H1 (cell line): ENCODE data around the gene ARMC7. TPM values are rescaled to one million over a fixed set of nuclear protein-coding genes. Genes with fewer than 3 reads are reported as not detected.

ENCODE experiments used
- CTCF ChIA-PET: fragments of 300-600 bp; sonication (Branson Sonifier 250); formaldehyde crosslinking; loops from one replicate; lab custom pipeline; 2021; ENCODE audit not compliant: partially characterized antibody; lab: Charles Lee
- POLR2A ChIA-PET: fragments of 300-600 bp; sonication (Branson Sonifier 250); formaldehyde crosslinking; loops from one replicate; lab custom pipeline; 2021; ENCODE audit warnings: inconsistent platforms; ENCODE audit not compliant: partially characterized antibody; lab: Charles Lee
- DNase-seq, 2 experiments: peaks; one replicate each; pipeline versions ENCODE4 v3.0.0 to v3.0.0-alpha.2; 2010 to 2022; ENCODE audit warnings: low spot score in 2 of 2, low read depth in 1 of 2, mixed read lengths in 1 of 2
- FAIRE-seq: peaks from 2 replicates; lab custom pipeline; 2011; peaks lifted over from hg19 to GRCh38; lab: Jason Lieb, UNC
- H2AFZ ChIP-seq: 2 replicates; pipeline ENCODE4 v1.8.1; 2012; ENCODE audit warnings: low read length, inconsistent platforms
- H2AK5ac ChIP-seq: 2 replicates; pipeline ENCODE4 v1.6.1; 2013; ENCODE audit warnings: low read depth, low read length
- H2BK120ac ChIP-seq: replicated peaks from 2 replicates; pipeline ENCODE3; 2013; ENCODE audit warnings: low read depth, low read length, inconsistent platforms
- H2BK12ac ChIP-seq: 2 replicates; pipeline ENCODE4 v1.6.1; 2013; ENCODE audit warnings: low read depth, low read length
- H2BK15ac ChIP-seq: 2 replicates; pipeline ENCODE4 v1.6.1; 2013; ENCODE audit warnings: low read length
- H2BK20ac ChIP-seq: 2 replicates; pipeline ENCODE4 v1.6.1; 2013; ENCODE audit warnings: low read length
- H2BK5ac ChIP-seq: 2 replicates; pipeline ENCODE4 v1.6.1; 2013; ENCODE audit warnings: low read depth, low read length
- H3K14ac ChIP-seq: 2 replicates; pipeline ENCODE4 v1.6.1; 2013; ENCODE audit warnings: inconsistent platforms; ENCODE audit not compliant: insufficient read length
- H3K18ac ChIP-seq: 2 replicates; pipeline ENCODE4 v1.6.1; 2013; ENCODE audit warnings: low read length; ENCODE audit errors: extremely low read depth
- H3K23ac ChIP-seq: 2 replicates; pipeline ENCODE4 v1.6.1; 2013; ENCODE audit warnings: inconsistent platforms; ENCODE audit not compliant: insufficient read length
- H3K23me2 ChIP-seq: 2 replicates; pipeline ENCODE4 v1.6.1; 2013; ENCODE audit warnings: low read depth, low read length
- H3K27ac ChIP-seq: 2 replicates; pipeline ENCODE4 v1.6.1; 2011; ENCODE audit warnings: low read depth, low read length, inconsistent platforms
- H3K27me3 ChIP-seq, 4 experiments: replicated peaks in 1 of 4; 1 replicate in 1 of 4; 2 replicates in 3 of 4; pipeline versions ENCODE4 v1.6.1 to v1.8.1; 2011 to 2013; ENCODE audit warnings: low read length in 3 of 4, mild to moderate bottlenecking in 3 of 4, inconsistent platforms in 2 of 4, mixed read lengths in 2 of 4, moderate library complexity in 1 of 4; ENCODE audit not compliant: control insufficient read depth in 3 of 4, insufficient read depth in 3 of 4; ENCODE audit errors: extremely low read depth in 1 of 4
- H3K36me3 ChIP-seq, 4 experiments: 2 replicates each; pipeline versions ENCODE4 v1.6.1 to v1.8.1; 2011 to 2013; ENCODE audit warnings: mild to moderate bottlenecking in 4 of 4, low read length in 3 of 4, moderate library complexity in 2 of 4, control low read depth in 1 of 4, inconsistent platforms in 1 of 4; ENCODE audit not compliant: insufficient read depth in 4 of 4, control insufficient read depth in 2 of 4
- H3K4ac ChIP-seq: replicated peaks from 2 replicates; pipeline ENCODE3; 2013; ENCODE audit warnings: low read length, low read depth, mixed read lengths, inconsistent platforms; ENCODE audit not compliant: insufficient read length
- H3K4me1 ChIP-seq, 4 experiments: replicated peaks in 1 of 4; 1 replicate in 1 of 4; 2 replicates in 3 of 4; pipeline versions ENCODE4 v1.6.1 to v1.8.1; 2011 to 2013; ENCODE audit warnings: low read length in 3 of 4, inconsistent platforms in 2 of 4, mixed read lengths in 1 of 4; ENCODE audit not compliant: insufficient read depth in 4 of 4, control insufficient read depth in 3 of 4
- H3K4me2 ChIP-seq, 2 experiments: 2 replicates each; pipeline versions ENCODE4 v1.6.1 to v1.8.1; 2011 to 2013; ENCODE audit warnings: low read depth in 2 of 2, low read length in 2 of 2, control low read depth in 1 of 2, inconsistent platforms in 1 of 2, mild to moderate bottlenecking in 1 of 2; ENCODE audit not compliant: insufficient read depth in 1 of 2
- H3K4me3 ChIP-seq, 4 experiments: fragments of 200-600, 300-600 bp in 1 of 4; sonication (generic), shearing (Covaris generic), sonication (Bioruptor Twin) in 1 of 4; 2 replicates each; pipeline versions ENCODE4 v1.5.1 to v1.8.1; 2011 to 2016; ENCODE audit warnings: low read length in 4 of 4, low read depth in 3 of 4, control low read depth in 2 of 4, inconsistent platforms in 2 of 4, mild to moderate bottlenecking in 2 of 4, mixed read lengths in 1 of 4, moderate library complexity in 1 of 4; ENCODE audit not compliant: insufficient read depth in 2 of 4; ENCODE audit errors: extremely low read depth in 1 of 4
- H3K56ac ChIP-seq: replicated peaks from 2 replicates; pipeline ENCODE3; 2013; ENCODE audit warnings: low read depth, mild to moderate bottlenecking, mixed read lengths, low read length, inconsistent platforms; ENCODE audit not compliant: insufficient read length
- H3K79me1 ChIP-seq: 2 replicates; pipeline ENCODE4 v1.6.1; 2013; ENCODE audit warnings: low read depth, low read length, control low read depth
- H3K79me2 ChIP-seq, 2 experiments: 2 replicates each; pipeline versions ENCODE4 v1.6.1 to v1.8.1; 2012 to 2013; ENCODE audit warnings: low read length in 2 of 2, mild to moderate bottlenecking in 2 of 2, inconsistent platforms in 1 of 2; ENCODE audit not compliant: insufficient read depth in 2 of 2, control insufficient read depth in 1 of 2
- H3K9ac ChIP-seq, 4 experiments: replicated peaks in 1 of 4; 1 replicate in 1 of 4; 2 replicates in 3 of 4; pipeline versions ENCODE4 v1.6.1 to v1.8.1; 2011 to 2013; ENCODE audit warnings: low read depth in 3 of 4, low read length in 3 of 4, control low read depth in 2 of 4, mild to moderate bottlenecking in 2 of 4, moderate library complexity in 2 of 4, inconsistent platforms in 1 of 4; ENCODE audit errors: extremely low read depth in 1 of 4
- H3K9me3 ChIP-seq, 2 experiments: 2 replicates each; pipeline versions ENCODE4 v1.6.1 to v1.8.1; 2012 to 2013; ENCODE audit warnings: mild to moderate bottlenecking in 2 of 2, moderate library complexity in 2 of 2, control low read depth in 1 of 2, inconsistent platforms in 1 of 2, low read depth in 1 of 2, low read length in 1 of 2, mixed read lengths in 1 of 2; ENCODE audit not compliant: insufficient read depth in 2 of 2
- H4K20me1 ChIP-seq, 2 experiments: replicated peaks in 1 of 2; 2 replicates each; pipeline versions ENCODE3 to v1.8.1; 2011 to 2013; ENCODE audit warnings: inconsistent platforms in 2 of 2, low read length in 2 of 2, mild to moderate bottlenecking in 1 of 2; ENCODE audit not compliant: insufficient read depth in 2 of 2, control insufficient read depth in 1 of 2
- H4K5ac ChIP-seq: 2 replicates; pipeline ENCODE4 v1.6.1; 2013; ENCODE audit warnings: low read length, low read depth, mixed read lengths, inconsistent platforms; ENCODE audit not compliant: insufficient read length
- H4K8ac ChIP-seq: 2 replicates; pipeline ENCODE4 v1.8.0; 2013; ENCODE audit warnings: mild to moderate bottlenecking, moderate library complexity, low read length, inconsistent platforms; ENCODE audit not compliant: insufficient read depth; ENCODE audit errors: extremely low read depth
- H4K91ac ChIP-seq: replicated peaks from 2 replicates; pipeline ENCODE3; 2013; ENCODE audit warnings: low read length, mixed read lengths, inconsistent platforms; ENCODE audit not compliant: insufficient read length
- BCL11A ChIP-seq, 2 experiments: IDR thresholded peaks; one replicate each; pipeline ENCODE4 v1.6.1; 2011; ENCODE audit warnings: low read depth in 2 of 2, low read length in 2 of 2, mild to moderate bottlenecking in 2 of 2
- EZH2 ChIP-seq: fragments of 200-600 bp; sonication (generic); IDR thresholded peaks from 2 replicates; pipeline ENCODE4 v1.7.1; 2012; ENCODE audit warnings: low read depth, mild to moderate bottlenecking, moderate library complexity, low read length, inconsistent platforms; ENCODE audit not compliant: severe bottlenecking
- GABPA ChIP-seq: IDR thresholded peaks from 2 replicates; pipeline ENCODE4 v1.6.1; 2011; ENCODE audit warnings: mild to moderate bottlenecking, low read length, moderate library complexity, borderline replicate concordance; ENCODE audit not compliant: insufficient read depth
- KDM4A ChIP-seq: IDR thresholded peaks from one replicate; pipeline ENCODE4 v1.7.1; 2012; ENCODE audit warnings: low read depth, mild to moderate bottlenecking, moderate library complexity, low read length, inconsistent platforms; ENCODE audit not compliant: severe bottlenecking
- PHF8 ChIP-seq: fragments of 200-600 bp; sonication (generic); conservative IDR thresholded peaks from 2 replicates; pipeline ENCODE4 v1.7.1; 2012; ENCODE audit warnings: low read depth, mild to moderate bottlenecking, inconsistent platforms, low read length, moderate library complexity
- POU5F1 ChIP-seq: IDR thresholded peaks from 2 replicates; pipeline ENCODE4 v1.6.1; 2011; ENCODE audit warnings: low read depth, mild to moderate bottlenecking, low read length, moderate library complexity
- SIX5 ChIP-seq: IDR thresholded peaks from 2 replicates; pipeline ENCODE4 v1.6.1; 2011; ENCODE audit warnings: mild to moderate bottlenecking, low read depth, low read length
- ZNF274 ChIP-seq: IDR thresholded peaks from 2 replicates; pipeline ENCODE4 v1.7.0; 2012; ENCODE audit warnings: low read length, borderline replicate concordance; ENCODE audit errors: extremely low read depth
- WGBS, 2 experiments: shearing (Covaris generic) in 1 of 2; methylation state at CpG; one replicate each; pipeline versions ENCODE4 v1.1.6 to v1.1.7; 2013 to 2015; ENCODE audit warnings: low lambda C conversion rate in 2 of 2, mixed read lengths in 2 of 2, inconsistent platforms in 1 of 2, low coverage in 1 of 2, missing lambda C conversion rate in 1 of 2; ENCODE audit not compliant: insufficient replicate concordance in 2 of 2, insufficient coverage in 1 of 2, insufficient read length in 1 of 2; ENCODE audit errors: extremely low coverage in 1 of 2, missing lambda C conversion rate in 1 of 2; 5-methylcytosine and 5-hydroxymethylcytosine counted together
- polyA plus RNA-seq, 7 experiments: library from polyadenylated mRNA; depleted of rRNA in 3 of 7; stranded (reverse) in 5 of 7; unstranded in 2 of 7; fragments of >200 nt in 5 of 7; fragments of 200-250 nt in 2 of 7; gene quantifications; 1 replicate in 5 of 7; 2 replicates in 1 of 7; 4 replicates in 1 of 7; pipeline versions ENCODE4 v1.2.1 to v1.2.3, GENCODE V29; 2011 to 2013; ENCODE audit warnings: missing spikeins in 2 of 7, mixed read lengths in 2 of 7
- total RNA-seq: library from RNA; stranded (reverse); fragmentation: NEBNext Ultra II Directional; extraction: Animal tissue kit (Norgen Biotek cat#: 25700); gene quantifications from 2 replicates; pipeline ENCODE4 v1.2.1, GENCODE V29; 2021

ARMC7 gene
- total and polyA plus RNA-seq, 2 of the 8 experiments (the other 6 are each of a cell fraction or from before 2014, with no cell fraction given), result 9.8 to 13.6 TPM

- H3K79me2 ChIP-seq, result peaks cover 0 to 15% of the 10 kb centered on the region in 2 experiments; a peak in 2 of 4 replicates
- 0 out of 2 replicates have a peak, but pooled peaks cover 2% of the 10 kb centered on the region for H3K79me1 ChIP-seq
- no peak overlapping the region for H3K18ac ChIP-seq
- no peak overlapping the region for H4K5ac ChIP-seq
- H3K4me1 ChIP-seq, result no peaks in the 10 kb centered on the region
- no peak overlapping the region for H2BK120ac ChIP-seq
- H4K8ac ChIP-seq, result no peak overlapping the region
- H2BK5ac ChIP-seq, result no peak overlapping the region
- ChIA-PET POLR2A (interaction anchor here (0.6 to 8.0 kb wide), 15 partner anchors 12 to 292 kb away, joined by 3 to 83 read pairs (median 4); partner anchors contain the start of genes JPT1, NT5C, NUP85 and SUMO2), CTCF (interaction anchor here (0.7 to 1.5 kb wide), 4 partner anchors 23 to 64 kb away, joined by 3 to 4 read pairs (median 4); no protein-coding TSS in a partner anchor)
- FAIRE-seq (no peak), DNase-seq (no peak)
- no peak overlapping the region for H3K27ac ChIP-seq
- no peak overlapping the region for H2BK12ac ChIP-seq
- no peak overlapping the region for H3K4me3 ChIP-seq
- 87% methylated on average over 7 of the region's 13 CpGs; no CpG with 5 or more reads in 1 of the 2 experiments for WGBS, 2 experiments
- peaks cover 0 to 12% of the 10 kb centered on the region in 2 experiments for H4K20me1 ChIP-seq
- H4K91ac ChIP-seq, result no peak overlapping the region
- H3K23me2 ChIP-seq, result no peaks in the 10 kb centered on the region; the same call in 1 of the 2 replicates
- H3K27me3 ChIP-seq, result no peaks in the 10 kb centered on the region
- H3K9ac ChIP-seq, result no peak overlapping the region
- no peak overlapping the region for H2AFZ ChIP-seq
- no peak overlapping the region for H2BK20ac ChIP-seq
- no peaks in the 10 kb centered on the region for H3K9me3 ChIP-seq
- H3K4ac ChIP-seq, result no peak overlapping the region
- no peak overlapping the region for H3K56ac ChIP-seq
- no peak overlapping the region for H2AK5ac ChIP-seq
- no peak overlapping the region for H3K14ac ChIP-seq
- no peak overlapping the region for H2BK15ac ChIP-seq
- TF ChIP-seq PHF8, result no peak
- TF ChIP-seq KDM4A, result no peak
- no peak for TF ChIP-seq POU5F1
- TF ChIP-seq SIX5, result no peak
- TF ChIP-seq ZNF274, result no peak
- no peak for TF ChIP-seq GABPA
- TF ChIP-seq BCL11A (IDR thresholded peaks at IDR 0.05; ENCODE audit: low read depth in 2 of 2, low read length in 2 of 2), result no peak
- TF ChIP-seq EZH2, result no peak
- no peak overlapping the region for H3K4me2 ChIP-seq
- no peak overlapping the region for H3K23ac ChIP-seq
- H3K36me3 ChIP-seq, result peaks cover 39 to 94% (median 61%) of the 10 kb centered on the region in 4 experiments
Measured at GRCh38 chr17:75142236-75142971, 32.6 kb downstream of the ARMC7 start.
